Bronchial epithelial cell (primary cell): ENCODE data around the gene FSCN2. TPM values are rescaled to one million over a fixed set of nuclear protein-coding genes. Genes with fewer than 3 reads are reported as not detected.

Experiments
- DNase-seq: peaks from one replicate; pipeline ENCODE4 v3.0.0-alpha.2; 2010; ENCODE audit warnings: low read depth
- FAIRE-seq: peaks from 2 replicates; lab custom pipeline; 2011; peaks lifted over from hg19 to GRCh38; lab: Jason Lieb, UNC
- H3K27me3 ChIP-seq: 2 replicates; pipeline ENCODE4 v1.5.1; 2011; ENCODE audit warnings: low read length; ENCODE audit not compliant: control insufficient read depth, insufficient read depth
- H3K36me3 ChIP-seq: 2 replicates; pipeline ENCODE4 v1.5.1; 2011; ENCODE audit warnings: low read length; ENCODE audit not compliant: control insufficient read depth, insufficient read depth
- H3K4me3 ChIP-seq: 2 replicates; pipeline ENCODE4 v1.5.1; 2011; ENCODE audit warnings: mild to moderate bottlenecking, low read depth, low read length, control low read depth
- CTCF ChIP-seq: IDR thresholded peaks from 2 replicates; pipeline ENCODE4 v1.5.1; 2011; ENCODE audit warnings: mild to moderate bottlenecking, moderate library complexity, low read length, control low read depth, inconsistent platforms; ENCODE audit not compliant: insufficient read depth, severe bottlenecking
- total RNA-seq: library from RNA; depleted of rRNA; stranded (reverse); fragments of >200 nt; gene quantifications from 2 replicates; pipeline ENCODE4 v1.2.1, GENCODE V29; 2014

Gene FSCN2
- total RNA-seq, 1 donor from 2014 or later, result 1.3 TPM

- H3K27me3 ChIP-seq, result no peaks in the 10 kb centered on the region
- no peak for TF ChIP-seq CTCF
- no peak for DNase-seq
- peaks cover 48% of the 10 kb centered on the region for H3K36me3 ChIP-seq
- no peak for FAIRE-seq
- no peak overlapping the region for H3K4me3 ChIP-seq
These were observed 16.3 kb downstream of the FSCN2 start for GRCh38 chr17:81544281-81544974.

GRCh38 chr17:81545160-81545949 lies 17.2 kb downstream of the FSCN2 start:
- FAIRE-seq, result no peak
- DNase-seq, result no peak
- no peaks in the 10 kb centered on the region for H3K27me3 ChIP-seq
- TF ChIP-seq CTCF, result no peak
- peaks cover 49% of the 10 kb centered on the region for H3K36me3 ChIP-seq
- no peak overlapping the region for H3K4me3 ChIP-seq

GRCh38 chr17:81546906-81547613 lies 18.9 kb downstream of the FSCN2 start:
- FAIRE-seq, result no peak
- Histone ChIP-seq H3K27me3 (no peaks in the 10 kb centered on the region), H3K4me3 (no peak overlapping the region), H3K36me3 (peaks cover 52% of the 10 kb centered on the region)
- no peak for TF ChIP-seq CTCF
- no peak for DNase-seq

DNA sequence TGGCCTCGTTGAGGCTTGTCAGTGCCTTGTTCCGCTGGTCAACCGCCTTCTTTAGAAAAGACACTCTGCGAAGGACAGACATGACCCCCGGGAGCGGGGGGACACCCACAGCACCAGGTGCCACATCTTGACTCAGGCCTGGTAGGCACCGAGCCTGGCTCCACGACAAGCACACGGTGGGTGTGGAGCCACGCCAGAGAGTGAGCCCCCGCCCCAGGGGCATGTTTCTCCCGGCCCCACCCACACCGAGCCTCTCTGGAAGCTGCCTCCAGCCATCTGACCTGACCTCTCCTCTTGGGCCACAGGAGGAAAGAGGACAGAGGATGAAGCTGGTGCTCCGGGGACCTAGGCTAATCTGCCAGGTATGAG lies 19.4 kb downstream of the FSCN2 start:
- no peak for TF ChIP-seq CTCF
- Histone ChIP-seq H3K27me3 (no peaks in the 10 kb centered on the region), H3K4me3 (no peak overlapping the region), H3K36me3 (peaks cover 49% of the 10 kb centered on the region)
- no peak for DNase-seq
- FAIRE-seq, result no peak

GRCh38 chr17:81549031-81549557 lies 20.9 kb downstream of the FSCN2 start:
- DNase-seq (no peak), FAIRE-seq (no peak)
- H3K36me3 ChIP-seq, result peaks cover 39% of the 10 kb centered on the region
- H3K27me3 ChIP-seq, result no peaks in the 10 kb centered on the region
- no peak overlapping the region for H3K4me3 ChIP-seq
- TF ChIP-seq CTCF, result no peak
